Measurements from ENCODE around the gene PMS1.

- TF ChIP-seq POLR2A (IDR thresholded peaks at IDR 0.05) (no peak), CTCF (IDR thresholded peaks at IDR 0.05) (no peak), POLR2AphosphoS5 (IDR thresholded peaks at IDR 0.05; ENCODE audit: insufficient read depth in 1 of 2, low read depth in 1 of 2) (no peak)
Measured at GRCh38 chr2:189865826-189866225, 81.6 kb downstream of the PMS1 start.
